Globus pallidus (tissue), 1 donor: ENCODE data around the gene DTNBP1.

Experiments used
- DNase-seq: peaks from one replicate; pipeline ENCODE4 v3.0.0-alpha.2; 2015; ENCODE audit warnings: low spot score

DTNBP1 gene

GRCh38 chr6:15515226-15515625 is 147.6 kb downstream of the DTNBP1 start:
- no peak for DNase-seq

GRCh38 chr6:15513801-15514711 is 148.8 kb downstream of the DTNBP1 start:
- no peak for DNase-seq

GRCh38 chr6:15513131-15513771 is 149.6 kb downstream of the DTNBP1 start:
- DNase-seq = no peak

- no peak for DNase-seq
These were observed 150.1 kb downstream of the DTNBP1 start for GRCh38 chr6:15512721-15513120.

- no peak for DNase-seq
These were observed 150.7 kb downstream of the DTNBP1 start for GRCh38 chr6:15512126-15512525.

- no peak for DNase-seq
These were observed 151.3 kb downstream of the DTNBP1 start for GRCh38 chr6:15511248-15512125.

- DNase-seq = no peak
These were observed 152.1 kb downstream of the DTNBP1 start for GRCh38 chr6:15510536-15511247.

GRCh38 chr6:15510121-15510520 is 152.7 kb downstream of the DTNBP1 start:
- no peak for DNase-seq

- no peak for DNase-seq
These were observed 153.4 kb downstream of the DTNBP1 start for GRCh38 chr6:15509335-15509933.

GRCh38 chr6:15508931-15509330 is 153.9 kb downstream of the DTNBP1 start:
- no peak for DNase-seq

- no peak for DNase-seq
These were observed 154.4 kb downstream of the DTNBP1 start for GRCh38 chr6:15508441-15508871.

- DNase-seq = no peak
These were observed 155.1 kb downstream of the DTNBP1 start for GRCh38 chr6:15507746-15508145.

- DNase-seq = no peak
These were observed 155.6 kb downstream of the DTNBP1 start for GRCh38 chr6:15507221-15507620.

- no peak for DNase-seq
These were observed 156.8 kb downstream of the DTNBP1 start for GRCh38 chr6:15506066-15506465.

- no peak for DNase-seq
These were observed 157.3 kb downstream of the DTNBP1 start for GRCh38 chr6:15505463-15505918.

GRCh38 chr6:15504581-15505350 is 158.1 kb downstream of the DTNBP1 start:
- DNase-seq = peak; percentile 92

- peak; percentile 48 for DNase-seq
These were observed 158.8 kb downstream of the DTNBP1 start for GRCh38 chr6:15504040-15504495.

GRCh38 chr6:15503346-15503680 is 159.5 kb downstream of the DTNBP1 start:
- no peak for DNase-seq

GRCh38 chr6:15502446-15503345 is 160.1 kb downstream of the DTNBP1 start:
- no peak for DNase-seq
